HG03135 (cell line): Measurements from ENCODE around the gene SYTL2.
"Not testable (repeated sequence)": the region's sequence is repeated elsewhere in the genome, so short reads cannot be mapped to it uniquely, and the experiment has no call there.

Experiments
- ATAC-seq: cut with Tn5 transposase; IDR thresholded peaks from one replicate; pipeline ENCODE4 v1.9.1; 2021; ENCODE audit warnings: mild to moderate bottlenecking, moderate library complexity; ENCODE audit not compliant: unreplicated experiment

The SYTL2 gene

GRCh38 chr11:85661972-85662664, 148.8 kb downstream of the SYTL2 start:
- no peak for ATAC-seq

- no peak for ATAC-seq
These were observed 152.8 kb downstream of the SYTL2 start for GRCh38 chr11:85658180-85658579.

- ATAC-seq = no peak
These were observed 154.2 kb downstream of the SYTL2 start for GRCh38 chr11:85656777-85657176.

- ATAC-seq = not testable (repeated sequence)
These were observed 156.6 kb downstream of the SYTL2 start for GRCh38 chr11:85654343-85654742.

- no peak for ATAC-seq
These were observed 158.0 kb downstream of the SYTL2 start for GRCh38 chr11:85652786-85653447.

- ATAC-seq = no peak
These were observed 159.8 kb downstream of the SYTL2 start for GRCh38 chr11:85651118-85651517.

- peak; percentile 99 for ATAC-seq
These were observed 163.2 kb downstream of the SYTL2 start, which contains the start of gene TMEM126A for GRCh38 chr11:85647604-85648299. Gene TMEM126A (plus strand): TSS chr11:85647967. CDS start chr11:85650256, 2,289 bp downstream.

GRCh38 chr11:85647078-85647477, 163.9 kb downstream of the SYTL2 start:
- ATAC-seq = no peak
